NCI-H345 treated with DMSO at 0.1 percent for 48 hours (cell line): ENCODE data around the gene MAP6D1.
"Not testable (repeated sequence)": the region's sequence is repeated elsewhere in the genome, so short reads cannot be mapped to it uniquely, and the experiment has no call there.

ENCODE experiments used
- DNase-seq: peaks from one replicate; lab custom pipeline; 2025; ENCODE audit not compliant: unreplicated experiment; lab: John Stamatoyannopoulos, UW

The MAP6D1 gene

DNA sequence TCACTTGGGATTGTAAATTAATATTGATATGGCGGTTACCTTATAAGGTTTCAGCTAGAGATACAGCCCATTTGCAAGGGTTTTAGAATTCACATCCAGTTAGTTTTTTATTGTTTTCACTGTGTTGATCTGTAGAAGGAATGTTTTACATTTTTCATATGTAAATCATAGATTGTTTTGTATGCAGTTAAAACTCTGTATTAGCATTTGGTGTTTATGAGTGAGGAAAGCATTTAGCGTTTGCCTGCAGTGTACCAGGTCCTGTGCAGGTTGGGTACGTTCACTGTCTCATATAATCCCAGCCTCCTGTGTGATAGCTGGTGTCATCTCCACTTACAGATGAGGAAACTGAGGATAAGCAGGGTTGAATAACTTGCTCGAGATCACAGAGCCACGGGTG is 23.8 kb downstream of the MAP6D1 start:
- no peak for DNase-seq

DNA sequence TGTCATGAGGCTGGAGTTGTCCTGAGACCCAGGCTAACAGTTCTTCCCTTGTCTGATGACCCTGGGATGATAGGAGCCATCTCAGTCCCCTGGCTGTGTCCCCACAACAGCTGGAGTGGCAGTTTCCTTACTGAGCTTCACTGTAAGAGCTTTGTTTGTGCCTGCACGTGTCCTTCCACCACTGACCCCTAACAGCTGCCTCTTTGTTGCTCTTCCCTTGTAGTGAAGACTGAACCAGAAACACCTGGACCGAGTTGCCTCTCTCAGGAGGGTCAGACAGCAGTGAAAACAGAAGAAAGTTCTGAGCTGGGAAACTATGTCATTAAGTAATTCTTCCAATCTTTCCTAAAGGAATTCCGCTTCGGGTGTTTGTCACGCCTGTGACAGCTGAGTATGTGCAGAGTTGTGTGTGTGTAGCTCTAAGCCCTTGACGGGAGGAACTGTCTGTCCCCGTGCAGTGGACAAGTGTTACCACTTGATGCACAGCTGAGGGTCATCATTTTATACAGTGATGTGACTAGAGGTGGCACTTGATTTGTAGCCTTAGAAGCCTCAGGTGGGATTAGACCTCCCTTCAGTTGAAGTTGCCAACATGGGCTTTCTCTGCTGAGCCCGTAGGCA is 25.0 kb downstream of the MAP6D1 start:
- DNase-seq, result no peak

DNA sequence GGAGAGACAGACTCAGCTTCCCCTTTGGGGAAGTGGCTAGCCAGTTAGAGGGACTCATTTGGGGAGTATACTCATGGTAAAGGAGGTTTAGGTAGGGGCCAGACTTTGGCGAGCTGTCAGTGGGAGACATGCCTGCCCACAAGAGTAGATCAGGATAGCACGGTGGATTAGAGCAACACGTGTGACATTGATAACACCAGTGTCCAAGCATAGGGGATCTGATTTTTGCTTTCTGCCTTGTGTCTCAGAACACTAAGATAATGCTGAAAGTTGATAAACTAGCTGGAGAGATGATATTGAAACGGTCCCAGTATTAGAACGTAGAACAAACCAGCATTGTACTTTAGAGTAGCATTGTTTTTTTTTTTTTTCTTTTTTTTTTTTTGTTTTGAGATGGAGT is 25.9 kb downstream of the MAP6D1 start:
- no peak for DNase-seq

DNA sequence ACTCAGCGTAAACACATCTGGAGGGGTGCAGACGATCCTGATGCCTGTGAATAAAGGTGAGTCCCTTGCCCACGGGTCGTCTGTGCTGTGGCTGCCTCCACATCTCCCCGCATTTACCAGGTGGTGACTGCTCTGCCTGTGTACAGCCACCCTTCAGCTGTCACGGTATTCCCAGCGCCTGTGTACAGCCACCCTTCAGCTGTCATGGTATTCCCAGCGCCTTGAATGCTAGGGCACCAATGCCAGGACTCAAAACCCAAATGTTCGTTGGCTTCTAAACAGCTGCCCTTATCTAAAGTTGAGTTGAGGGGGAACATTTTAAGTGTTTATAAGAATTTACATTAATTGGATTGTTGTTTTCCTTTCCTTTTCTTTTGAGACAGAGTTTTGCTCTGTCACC is 27.4 kb downstream of the MAP6D1 start:
- no peak for DNase-seq

DNA sequence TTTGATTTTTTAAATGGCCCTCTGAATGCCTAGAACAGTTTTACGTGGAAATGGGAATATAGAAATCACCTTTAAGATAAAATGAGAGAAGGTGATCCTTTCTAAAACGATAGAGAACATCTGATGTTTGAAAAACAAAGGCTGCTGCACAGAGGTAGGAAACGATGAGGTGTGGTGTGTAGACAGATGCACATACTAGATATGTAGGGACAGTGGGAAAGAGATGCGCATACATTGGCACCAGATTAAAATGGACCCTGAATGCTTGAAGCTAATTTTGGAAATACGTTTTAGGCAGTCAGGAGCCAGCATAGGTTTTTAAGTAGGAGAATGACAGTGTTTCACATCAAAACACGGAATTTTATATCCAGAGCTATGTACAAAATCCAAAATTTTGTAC is 29.0 kb downstream of the MAP6D1 start:
- DNase-seq, result no peak

DNA sequence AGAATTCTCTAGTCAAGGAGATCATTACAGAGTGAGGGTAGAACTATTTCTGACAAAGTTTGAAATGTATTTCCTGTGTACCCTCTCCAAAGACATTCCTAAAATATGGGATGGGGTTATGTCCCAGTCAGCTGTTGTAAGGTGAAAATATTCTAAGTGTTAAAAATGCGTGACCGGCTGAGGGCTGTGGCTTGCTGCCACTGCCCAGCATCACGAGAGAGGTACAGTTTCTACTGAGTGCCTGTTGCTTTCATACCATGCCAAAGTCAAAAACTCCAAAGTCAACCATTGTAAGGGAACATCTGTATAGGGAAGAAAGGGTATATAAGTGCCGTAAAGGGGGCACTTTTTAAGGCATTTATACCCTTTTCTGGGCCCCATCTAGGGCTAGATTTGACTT is 30.9 kb downstream of the MAP6D1 start:
- no peak for DNase-seq

DNA sequence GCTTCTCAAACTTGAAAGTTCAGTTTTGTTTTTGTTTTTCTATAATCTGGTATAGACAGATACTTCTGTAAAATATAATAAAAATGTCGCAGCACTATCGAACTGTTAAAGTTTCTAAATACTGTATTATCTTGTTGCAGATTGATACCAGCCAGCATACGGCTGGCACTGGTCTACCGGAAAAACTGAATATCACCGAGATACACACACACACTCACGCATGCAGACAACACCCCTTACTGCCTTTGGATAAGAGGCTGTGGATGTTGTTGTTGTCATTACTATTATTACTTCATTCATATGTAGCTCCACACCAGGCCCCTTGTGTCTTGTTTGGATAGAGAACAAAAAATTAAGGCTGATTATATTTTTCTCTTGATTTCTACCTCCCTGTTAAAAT is 32.4 kb downstream of the MAP6D1 start:
- DNase-seq, result no peak

DNA sequence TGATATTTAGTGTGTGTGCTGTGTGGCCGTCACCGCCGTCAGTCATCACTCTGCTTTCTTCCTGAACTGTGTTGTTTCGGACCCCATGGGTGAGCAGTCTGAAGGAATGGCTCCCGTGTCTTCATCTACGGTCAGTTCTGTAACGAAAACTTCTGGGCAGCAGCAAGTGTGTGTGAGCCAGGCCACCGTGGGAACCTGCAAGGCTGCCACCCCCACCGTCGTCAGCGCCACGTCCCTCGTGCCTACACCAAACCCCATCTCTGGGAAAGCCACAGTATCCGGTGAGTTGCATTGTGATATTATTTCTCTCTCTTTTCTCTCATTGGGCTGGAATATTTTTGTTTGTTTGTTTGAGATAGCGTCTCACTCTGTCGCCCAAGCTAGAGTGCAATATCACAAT is 34.7 kb downstream of the MAP6D1 start:
- no peak for DNase-seq

DNA sequence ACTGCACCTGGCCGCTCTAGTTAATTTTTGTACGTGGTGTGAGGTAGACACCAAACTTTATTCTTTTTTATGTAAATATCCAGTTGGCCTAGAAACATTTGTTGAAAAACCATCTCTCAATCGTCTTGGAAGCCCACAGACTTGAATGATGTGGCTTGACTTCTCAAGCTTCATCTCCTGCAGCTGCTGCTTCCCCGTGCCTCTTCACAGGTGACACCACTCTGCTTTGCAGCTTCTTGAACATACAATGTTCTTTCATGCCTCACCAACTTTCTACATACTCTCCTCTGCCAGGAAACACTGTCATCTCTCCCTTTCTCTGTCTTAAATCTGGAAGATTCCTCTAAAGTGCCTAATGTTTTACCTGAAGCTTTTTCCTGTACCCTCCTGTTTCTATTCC is 35.6 kb downstream of the MAP6D1 start:
- no peak for DNase-seq

DNA sequence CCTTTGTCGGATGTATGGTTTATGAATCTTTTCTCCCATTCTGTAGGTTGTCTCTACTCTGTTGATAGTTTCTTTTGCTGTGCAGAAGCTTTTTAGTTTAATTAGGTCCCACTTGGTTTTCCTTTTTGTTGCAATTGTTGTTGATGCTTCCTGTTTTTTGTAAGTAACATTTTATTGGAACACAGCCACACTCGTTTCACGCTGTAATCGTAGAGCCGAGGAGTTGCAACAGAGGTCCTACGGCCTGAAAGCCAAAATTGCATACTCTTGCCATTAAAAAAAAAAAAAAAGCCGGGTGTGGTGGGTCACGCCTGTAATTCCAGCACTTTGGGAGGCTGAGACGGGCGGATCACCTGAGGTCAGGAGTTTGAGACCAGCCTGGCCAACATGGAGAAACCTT is 40.9 kb downstream of the MAP6D1 start:
- DNase-seq, result not testable (repeated sequence)

DNA sequence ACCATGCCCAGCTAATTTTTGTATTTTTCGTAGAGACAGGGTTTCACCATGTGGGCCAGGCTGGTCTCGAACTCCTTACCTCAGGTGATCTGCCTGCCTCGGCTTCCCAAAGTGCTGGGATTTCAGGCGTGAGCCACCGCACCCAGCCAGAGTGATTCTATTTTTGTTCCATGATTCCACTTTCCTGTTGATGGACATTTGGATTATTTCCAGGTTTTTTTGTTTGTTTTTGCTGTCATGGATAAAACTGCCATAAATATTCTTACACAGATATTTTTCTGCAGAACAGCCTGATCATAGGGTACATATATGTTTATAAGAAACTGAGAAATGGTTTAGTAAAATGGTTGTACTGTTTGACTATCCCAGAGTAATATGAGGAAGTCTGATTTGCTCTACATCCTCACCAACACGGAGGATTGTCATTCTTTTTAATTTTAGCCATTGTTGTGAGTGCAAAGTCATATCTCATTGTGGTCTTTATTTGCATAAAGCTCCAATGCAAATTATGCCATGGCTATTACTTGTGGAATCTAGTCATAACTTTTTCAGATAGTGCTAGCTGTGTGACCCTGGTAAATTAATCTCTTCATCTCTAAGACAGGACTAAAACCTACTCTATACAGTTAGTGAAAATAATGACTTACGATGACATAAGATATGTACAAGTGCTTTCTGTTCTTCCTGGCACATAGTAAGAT is 42.7 kb downstream of the MAP6D1 start:
- DNase-seq, result no peak

DNA sequence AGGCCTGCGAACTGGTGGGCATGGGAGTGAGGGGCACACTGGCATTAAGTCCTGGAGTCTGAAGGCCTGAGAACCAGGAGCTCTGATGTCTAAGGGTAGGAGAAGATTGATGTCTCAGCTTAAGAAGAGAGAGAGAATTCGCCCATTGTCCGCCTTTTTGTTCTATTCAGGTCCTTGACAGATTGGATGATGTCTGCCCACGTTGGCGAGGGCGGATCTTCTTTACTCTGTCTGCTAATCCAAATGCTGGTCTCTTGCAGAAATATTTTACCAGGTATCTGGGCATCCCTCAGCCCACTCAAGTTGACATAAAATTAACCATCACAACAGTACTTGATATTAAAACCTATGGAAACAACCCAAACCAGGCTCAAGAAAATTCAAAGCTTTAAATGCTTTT is 44.1 kb downstream of the MAP6D1 start:
- no peak for DNase-seq

DNA sequence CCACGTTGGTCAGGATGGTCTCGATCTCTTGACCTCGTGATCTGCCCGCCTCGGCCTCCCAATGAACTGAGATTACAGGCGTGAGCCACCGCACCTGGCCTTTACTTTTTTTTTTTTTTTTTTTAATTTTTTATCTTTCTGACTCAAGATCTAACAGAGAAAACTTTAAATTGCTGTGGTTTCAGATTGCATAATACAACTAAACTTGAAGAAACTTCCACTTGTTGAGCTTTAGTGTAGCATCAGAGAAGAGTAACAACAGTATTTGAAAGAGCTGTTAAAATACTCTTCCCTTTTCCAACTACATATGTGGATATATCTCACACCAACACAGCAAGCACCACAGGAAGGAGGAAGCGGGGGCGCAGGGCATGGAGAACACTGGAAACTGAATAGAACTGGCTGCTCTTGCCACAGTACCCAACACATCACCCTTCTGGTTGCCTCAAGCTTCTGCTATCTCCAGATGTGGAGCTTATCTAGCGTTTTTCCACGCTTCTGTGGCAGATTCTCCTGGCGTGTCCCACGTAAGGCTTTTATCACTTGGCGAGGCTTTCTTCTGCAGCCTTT is 45.4 kb downstream of the MAP6D1 start:
- no peak for DNase-seq

DNA sequence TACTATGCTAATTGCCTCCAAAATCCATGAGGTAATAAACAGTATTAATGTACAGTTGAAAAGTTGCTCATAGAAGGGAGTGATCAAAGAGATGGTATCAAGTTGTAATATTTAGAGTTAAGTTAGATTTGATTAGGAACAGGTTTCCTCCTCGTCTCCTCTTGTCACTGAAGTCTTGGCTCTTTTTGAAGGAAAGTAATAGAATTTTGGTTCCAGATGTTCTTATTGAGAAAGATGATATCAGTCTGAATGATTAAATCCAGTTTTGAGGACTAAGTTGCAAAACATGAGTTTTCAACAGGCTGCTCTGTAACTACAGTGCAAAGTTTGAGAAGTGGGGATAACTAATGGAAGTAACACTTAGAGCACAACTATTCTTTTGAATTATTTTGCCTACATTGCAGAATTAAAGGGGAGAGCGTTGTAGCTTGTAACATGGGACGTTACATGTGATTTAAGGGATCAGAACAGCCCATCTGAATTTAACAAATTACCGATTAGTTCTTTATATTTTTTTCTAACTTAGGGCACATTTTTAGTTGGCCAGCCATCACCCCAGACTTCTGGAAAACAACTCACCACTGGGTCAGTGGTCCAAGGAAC is 48.3 kb downstream of the MAP6D1 start:
- no peak for DNase-seq

DNA sequence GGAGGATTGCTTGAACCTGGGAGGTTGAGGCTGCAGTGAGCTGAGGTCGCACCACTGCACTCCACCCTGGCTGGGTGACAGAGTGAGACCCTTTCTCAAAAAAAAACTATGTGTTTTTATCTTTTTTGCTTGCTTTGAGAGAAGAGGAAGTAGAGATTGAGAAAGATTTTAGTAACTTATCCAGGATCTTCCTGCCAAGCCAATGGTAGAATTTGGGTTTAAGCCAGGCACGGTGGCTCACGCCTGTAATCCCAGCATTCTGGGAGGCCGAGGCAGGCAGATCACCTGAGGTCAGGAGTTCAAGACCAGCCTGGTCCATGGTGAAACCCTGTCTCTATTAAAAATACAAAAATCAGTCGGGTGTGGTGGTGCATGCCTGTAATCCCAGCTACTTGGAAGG is 48.9 kb downstream of the MAP6D1 start:
- not testable (repeated sequence) for DNase-seq

DNA sequence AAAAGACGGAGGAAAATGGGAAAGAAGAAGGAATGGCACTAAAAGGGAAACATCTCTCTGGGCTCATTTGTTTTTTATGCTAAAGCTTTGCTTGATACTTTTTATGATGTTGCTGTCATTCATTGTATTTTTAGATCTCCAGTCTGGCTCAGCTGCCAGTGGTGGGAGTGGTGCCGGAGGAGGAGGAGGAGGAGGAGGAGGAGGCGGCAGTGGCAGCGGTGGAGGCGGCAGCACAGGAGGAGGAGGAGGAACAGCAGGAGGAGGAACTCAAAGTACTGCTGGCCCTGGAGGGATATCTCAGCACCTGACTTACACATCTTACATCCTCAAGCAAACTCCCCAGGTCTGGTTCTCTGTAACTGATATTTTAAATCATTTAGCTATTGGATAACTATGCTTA is 49.6 kb downstream of the MAP6D1 start:
- no peak for DNase-seq

DNA sequence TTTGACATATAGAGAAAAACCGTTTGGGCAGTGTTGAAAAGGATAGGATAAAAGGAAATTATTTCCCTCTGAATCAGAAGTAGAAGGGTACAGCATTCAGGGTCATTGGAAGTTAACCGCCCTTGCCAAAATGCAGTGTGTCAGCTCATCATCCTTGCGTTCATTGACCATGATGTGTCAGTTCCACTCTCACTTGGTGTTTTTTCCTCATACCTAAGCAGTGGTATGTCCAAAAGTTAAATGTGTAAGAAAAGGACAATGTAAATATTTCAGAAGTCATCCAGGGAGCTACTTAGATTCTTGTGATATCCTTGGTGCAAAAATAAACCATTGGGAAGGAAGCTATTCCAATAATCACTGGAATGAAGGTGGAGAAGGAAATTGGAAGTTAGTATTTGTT is 50.7 kb downstream of the MAP6D1 start:
- DNase-seq, result no peak

DNA sequence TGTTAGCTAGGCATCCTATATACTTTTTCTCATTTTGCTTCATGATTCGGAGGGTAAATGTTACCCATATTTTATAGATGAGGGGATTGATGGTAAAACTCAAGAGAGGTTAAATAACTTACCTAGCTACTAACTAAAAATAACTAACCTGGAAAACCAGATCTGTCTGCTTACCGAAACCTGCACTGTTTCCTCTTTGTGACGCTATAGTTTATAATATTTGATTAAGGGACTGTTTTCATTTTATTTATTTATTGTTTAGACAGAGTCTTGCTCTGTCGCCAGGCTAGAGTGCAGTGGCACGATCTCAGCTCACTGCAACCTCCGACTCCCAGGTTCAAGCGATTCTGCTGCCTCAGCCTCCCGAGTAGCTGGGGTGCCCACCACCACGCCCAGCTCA is 55.9 kb downstream of the MAP6D1 start:
- no peak for DNase-seq

DNA sequence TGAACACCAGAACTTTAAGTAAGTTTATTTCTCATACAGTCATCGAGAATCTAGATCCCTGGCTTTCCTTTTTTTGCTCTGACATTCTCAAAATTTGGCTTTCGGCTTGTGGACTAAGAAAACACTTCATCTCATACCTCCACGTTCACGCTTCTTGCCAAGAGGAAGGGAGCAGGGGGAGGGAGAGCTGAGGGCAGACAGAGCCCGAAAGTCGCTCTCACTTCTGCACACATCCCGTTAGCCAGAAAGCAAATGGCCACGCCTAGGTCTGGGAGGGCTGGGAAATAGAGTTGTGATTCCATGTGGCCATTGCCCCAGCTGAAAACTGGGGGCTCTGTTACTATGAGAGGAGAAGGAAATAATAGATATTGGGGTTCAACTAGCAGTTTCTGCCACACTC is 57.3 kb downstream of the MAP6D1 start:
- DNase-seq, result no peak

DNA sequence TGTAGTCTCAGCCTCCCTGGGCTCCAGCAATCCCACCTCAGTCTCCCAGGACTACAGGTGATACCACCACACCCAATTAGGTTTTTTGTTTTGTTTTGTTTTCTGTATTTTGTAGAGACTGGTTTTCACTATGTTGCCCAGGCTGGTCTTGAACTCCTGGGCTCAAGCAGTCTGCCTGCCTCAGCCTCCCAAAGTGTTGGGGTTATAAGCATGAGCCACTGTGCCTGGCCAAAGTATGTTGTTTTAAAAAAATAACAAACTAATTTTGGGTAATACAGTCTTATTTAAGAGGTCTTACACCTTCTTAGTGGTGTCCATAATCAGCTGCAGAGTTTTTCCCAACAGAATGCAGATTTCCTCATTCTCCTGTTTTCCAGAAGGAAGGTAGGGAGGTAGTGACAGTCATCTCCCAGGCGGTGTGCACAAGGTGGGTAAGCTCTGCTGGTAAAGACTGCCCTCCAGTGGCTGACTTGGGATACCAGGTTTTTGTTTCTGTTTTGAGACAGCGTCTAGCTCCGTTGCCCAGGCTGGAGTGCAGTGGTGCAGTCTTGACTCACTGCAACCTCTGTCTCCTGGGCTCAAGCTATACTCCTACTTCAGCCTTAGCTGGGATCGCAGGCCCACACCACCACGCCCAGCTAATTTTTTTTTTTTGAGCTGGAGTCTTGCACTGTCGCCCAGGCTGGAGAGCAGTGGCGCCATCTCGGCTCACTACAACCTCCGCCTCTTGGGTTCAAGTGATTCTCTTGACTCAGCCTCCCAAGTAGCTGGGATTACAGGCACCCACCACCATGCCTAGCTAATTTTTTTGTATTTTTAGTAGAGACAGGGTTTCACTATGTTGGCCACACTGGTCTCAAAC is 58.4 kb downstream of the MAP6D1 start:
- DNase-seq, result peak; percentile 64

DNA sequence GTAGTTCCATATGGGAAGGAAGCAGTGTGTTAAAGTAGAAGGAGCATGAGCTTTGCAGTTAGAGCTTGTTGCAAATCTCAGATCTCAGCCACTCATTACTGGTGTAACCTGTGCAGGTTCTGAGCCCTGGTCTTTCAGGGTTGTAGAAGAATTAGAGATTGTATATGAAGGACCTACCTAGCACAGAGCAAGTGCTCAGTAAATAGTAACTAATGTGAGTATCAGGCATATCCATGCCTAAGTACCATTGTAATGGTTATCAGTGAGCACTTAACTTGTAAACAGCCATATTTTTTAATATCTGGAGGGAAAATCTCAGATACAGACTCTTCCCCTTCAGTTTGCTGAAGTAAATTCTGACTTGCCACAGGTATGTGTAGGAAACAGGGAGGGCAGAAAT is 59.3 kb downstream of the MAP6D1 start:
- no peak for DNase-seq
